Keratinocyte (primary cell): ENCODE data around the gene TEX12. TPM values are rescaled to one million over a fixed set of nuclear protein-coding genes. Genes with fewer than 3 reads are reported as not detected.
A peak's percentile ranks its signal among the peaks of the same experiment; 100 is the strongest.

Experiments used
- DNase-seq: peaks from one replicate; pipeline ENCODE4 v3.0.0-alpha.2; 2011; ENCODE audit warnings: low read depth, missing footprints, low spot score
- FAIRE-seq: peaks from 2 replicates; lab custom pipeline; 2011; peaks lifted over from hg19 to GRCh38; lab: Jason Lieb, UNC
- H2AFZ ChIP-seq: 2 replicates; pipeline ENCODE4 v1.6.0; 2012; ENCODE audit warnings: low read length, control low read depth, inconsistent platforms; ENCODE audit not compliant: control insufficient read depth
- H3K27ac ChIP-seq: 2 replicates; pipeline ENCODE4 v1.5.1; 2011; ENCODE audit warnings: low read length; ENCODE audit not compliant: control insufficient read depth, insufficient read depth
- H3K27me3 ChIP-seq: 3 replicates; pipeline ENCODE4 v1.6.0; 2011; ENCODE audit warnings: low read length; ENCODE audit not compliant: control insufficient read depth, insufficient read depth; ENCODE audit errors: extremely low read depth
- H3K36me3 ChIP-seq, 2 experiments: 2 replicates in 1 of 2; 3 replicates in 1 of 2; pipeline ENCODE4 v1.5.1; 2011; ENCODE audit warnings: low read length in 2 of 2, mild to moderate bottlenecking in 1 of 2; ENCODE audit not compliant: control insufficient read depth in 2 of 2, insufficient read depth in 2 of 2; ENCODE audit errors: extremely low read depth in 1 of 2
- H3K4me1 ChIP-seq: 3 replicates; pipeline ENCODE4 v1.5.1; 2011; ENCODE audit warnings: low read length; ENCODE audit not compliant: control insufficient read depth, insufficient read depth; ENCODE audit errors: extremely low read depth
- H3K4me2 ChIP-seq: 3 replicates; pipeline ENCODE4 v1.6.0; 2011; ENCODE audit warnings: low read depth, low read length; ENCODE audit not compliant: control insufficient read depth, insufficient read depth; ENCODE audit errors: extremely low read depth
- H3K4me3 ChIP-seq, 3 experiments: fragments of 200-600 bp in 1 of 3; sonication (generic) in 1 of 3; 2 replicates in 2 of 3; 3 replicates in 1 of 3; pipeline ENCODE4 v1.5.1; 2011 to 2016; ENCODE audit warnings: low read length in 3 of 3, mild to moderate bottlenecking in 3 of 3, control low read depth in 2 of 3, inconsistent platforms in 1 of 3, low read depth in 1 of 3, mixed read lengths in 1 of 3, mixed run types in 1 of 3, moderate library complexity in 1 of 3; ENCODE audit not compliant: control insufficient read depth in 2 of 3, insufficient read depth in 2 of 3; ENCODE audit errors: extremely low read depth in 1 of 3
- H3K79me2 ChIP-seq: 2 replicates; pipeline ENCODE4 v1.6.0; 2012; ENCODE audit warnings: low read length; ENCODE audit not compliant: control insufficient read depth, insufficient read depth
- H3K9ac ChIP-seq: 3 replicates; pipeline ENCODE4 v1.6.0; 2011; ENCODE audit warnings: low read length; ENCODE audit not compliant: control insufficient read depth, insufficient read depth; ENCODE audit errors: extremely low read depth
- H3K9me1 ChIP-seq: 3 replicates; pipeline ENCODE4 v1.6.0; 2011; ENCODE audit warnings: low read length; ENCODE audit not compliant: control insufficient read depth, insufficient read depth; ENCODE audit errors: extremely low read depth
- H3K9me3 ChIP-seq: 2 replicates; pipeline ENCODE4 v1.5.1; 2012; ENCODE audit warnings: low read depth, low read length; ENCODE audit not compliant: control insufficient read depth
- H4K20me1 ChIP-seq: 3 replicates; pipeline ENCODE4 v1.6.0; 2011; ENCODE audit warnings: low read length; ENCODE audit not compliant: control insufficient read depth, insufficient read depth; ENCODE audit errors: extremely low read depth
- CTCF ChIP-seq, 3 experiments: IDR thresholded peaks in 1 of 3; conservative IDR thresholded peaks in 1 of 3; optimal IDR thresholded peaks in 1 of 3; 2 replicates in 2 of 3; 3 replicates in 1 of 3; pipeline versions ENCODE3 to v1.5.1; 2011; ENCODE audit warnings: low read length in 3 of 3, mild to moderate bottlenecking in 3 of 3, moderate library complexity in 2 of 3, control low read depth in 1 of 3, inconsistent platforms in 1 of 3; ENCODE audit not compliant: insufficient read depth in 2 of 3; ENCODE audit errors: extremely low read depth in 1 of 3
- EZH2 ChIP-seq: IDR thresholded peaks from one replicate; pipeline ENCODE4 v1.6.1; 2012; ENCODE audit warnings: inconsistent platforms, mild to moderate bottlenecking, low read length, moderate library complexity
- dilution Hi-C: fragments of 300-500 bp; cut with MboI; formaldehyde crosslinking; loops from one replicate; pipeline ENCODE4 v1.7.0; 2020; ENCODE audit warnings: low sequenced_read_pairs; ENCODE audit not compliant: extremely low pct_ligation_motif_present
- polyA plus RNA-seq, 5 experiments: library from polyadenylated mRNA; depleted of rRNA in 3 of 5; stranded (reverse) in 3 of 5; stranded (forward) in 1 of 5; unstranded in 1 of 5; fragments of >200 nt; gene quantifications; 1 replicate in 1 of 5; 2 replicates in 3 of 5; 3 replicates in 1 of 5; pipeline versions ENCODE4 v1.2.1 to v1.2.3, GENCODE V29; 2011 to 2012; ENCODE audit warnings: missing spikeins in 2 of 5, low read depth in 1 of 5, low replicate concordance in 1 of 5

The TEX12 gene
- polyA plus RNA-seq, 1 donor (not counting 4 experiments of a cell fraction or from before 2014, with no cell fraction given): not detected

GRCh38 chr11:112127056-112127455, 40.1 kb upstream of the TEX12 start:
- TF ChIP-seq CTCF (optimal IDR thresholded peaks at IDR 0.05 in 1 of 3, IDR thresholded peaks at IDR 0.05 in 1 of 3, conservative IDR thresholded peaks at IDR 0.05 in 1 of 3; ENCODE audit: extremely low read depth in 1 of 3, insufficient read depth in 2 of 3, low read length in 3 of 3) (no peak), EZH2 (no peak)
- Histone ChIP-seq H2AFZ (no peak overlapping the region), H3K79me2 (no peaks in the 10 kb centered on the region), H3K27ac (no peak overlapping the region), H3K9ac (no peak overlapping the region), H4K20me1 (no peaks in the 10 kb centered on the region), H3K9me1 (peaks cover 3% of the 10 kb centered on the region), H3K4me3 (no peak overlapping the region), H3K4me2 (no peak overlapping the region), H3K4me1 (peaks cover 32% of the 10 kb centered on the region), H3K36me3 (no peaks in the 10 kb centered on the region), H3K27me3 (no peaks in the 10 kb centered on the region), H3K9me3 (no peaks in the 10 kb centered on the region)
- DNase-seq (no peak), FAIRE-seq (no peak)
- dilution Hi-C loops: no loop called here

- Histone ChIP-seq H3K4me3 (no peak overlapping the region), H3K36me3 (no peaks in the 10 kb centered on the region), H2AFZ (no peak overlapping the region), H3K4me2 (peak overlapping the region; percentile 34), H3K4me1 (peaks cover 30% of the 10 kb centered on the region), H3K9ac (peak overlapping the region; percentile 3), H3K9me3 (no peaks in the 10 kb centered on the region), H4K20me1 (no peaks in the 10 kb centered on the region), H3K27ac (peak overlapping the region; percentile 51), H3K79me2 (no peaks in the 10 kb centered on the region), H3K9me1 (peaks cover 3% of the 10 kb centered on the region), H3K27me3 (no peaks in the 10 kb centered on the region)
- no peak for TF ChIP-seq EZH2
- dilution Hi-C loops: no loop called here
- peak; percentile 91 for FAIRE-seq
- DNase-seq: peak; percentile 38
These were observed 38.6 kb upstream of the TEX12 start for GRCh38 chr11:112128483-112129121.

GRCh38 chr11:112129656-112130055, 37.5 kb upstream of the TEX12 start:
- Histone ChIP-seq H3K27me3 (no peaks in the 10 kb centered on the region), H3K4me1 (peaks cover 30% of the 10 kb centered on the region), H4K20me1 (no peaks in the 10 kb centered on the region), H3K36me3 (no peaks in the 10 kb centered on the region), H3K27ac (no peak overlapping the region), H3K4me3 (no peak overlapping the region), H3K9me3 (no peaks in the 10 kb centered on the region), H3K79me2 (no peaks in the 10 kb centered on the region), H3K4me2 (no peak overlapping the region), H3K9ac (no peak overlapping the region), H2AFZ (no peak overlapping the region), H3K9me1 (peaks cover 3% of the 10 kb centered on the region)
- dilution Hi-C loops: no loop called here
- no peak for DNase-seq
- peak; percentile 5 for FAIRE-seq
- TF ChIP-seq EZH2 (no peak), CTCF (optimal IDR thresholded peaks at IDR 0.05 in 1 of 3, IDR thresholded peaks at IDR 0.05 in 1 of 3, conservative IDR thresholded peaks at IDR 0.05 in 1 of 3; ENCODE audit: extremely low read depth in 1 of 3, insufficient read depth in 2 of 3, low read length in 3 of 3) (no peak)
